ENCODE results near the gene KASH5. TPM values are rescaled to one million over a fixed set of nuclear protein-coding genes. Genes with fewer than 3 reads are reported as not detected.

KASH5 gene
- total and polyA plus RNA-seq, 2 of the 8 experiments (the other 6 are each of a cell fraction or from before 2014, with no cell fraction given) = 0.05 to 0.19 TPM

GRCh38 chr19:49391581-49392399 lies 3.7 kb downstream of the KASH5 start:
- no peaks in the 10 kb centered on the region for H3K36me3 ChIP-seq (ENCODE audit: control insufficient read depth in 2 of 4, insufficient read depth in 4 of 4, low read length in 3 of 4)
- peaks cover 0 to 8% (median 3%) of the 10 kb centered on the region in 4 experiments; a peak in 3 of 7 replicates for H3K4me1 ChIP-seq (replicated peaks in 1 of 4; ENCODE audit: control insufficient read depth in 3 of 4, insufficient read depth in 4 of 4, low read length in 3 of 4)
- FAIRE-seq = peak; percentile 93
- no peaks in the 10 kb centered on the region for H3K79me1 ChIP-seq (ENCODE audit: low read depth, low read length)
- no peaks in the 10 kb centered on the region; the same call in 1 of the 2 replicates for H3K23me2 ChIP-seq (ENCODE audit: low read depth, low read length)
- no peak overlapping the region for H4K8ac ChIP-seq (ENCODE audit: extremely low read depth, insufficient read depth, low read length)
- H3K9me3 ChIP-seq (ENCODE audit: insufficient read depth in 2 of 2, low read depth in 1 of 2, low read length in 1 of 2) = no peaks in the 10 kb centered on the region
- H3K79me2 ChIP-seq (ENCODE audit: control insufficient read depth in 1 of 2, insufficient read depth in 2 of 2, low read length in 2 of 2) = no peaks in the 10 kb centered on the region
- no peaks in the 10 kb centered on the region for H3K27me3 ChIP-seq (replicated peaks in 1 of 4; ENCODE audit: control insufficient read depth in 3 of 4, extremely low read depth in 1 of 4, insufficient read depth in 3 of 4, low read length in 3 of 4)
- no peak overlapping the region for H3K27ac ChIP-seq (ENCODE audit: low read depth, low read length)
- H3K4ac ChIP-seq (replicated peaks; ENCODE audit: insufficient read length, low read depth, low read length) = no peak overlapping the region
- H4K5ac ChIP-seq (ENCODE audit: insufficient read length, low read depth, low read length) = no peak overlapping the region
- no peak overlapping the region for H3K56ac ChIP-seq (replicated peaks; ENCODE audit: insufficient read length, low read depth, low read length)
- H3K18ac ChIP-seq (ENCODE audit: extremely low read depth, low read length) = no peak overlapping the region
- H2BK5ac ChIP-seq (ENCODE audit: low read depth, low read length) = no peak overlapping the region; the same call in 1 of the 2 replicates
- DNase-seq (ENCODE audit: low read depth in 1 of 2, low spot score in 2 of 2) = peak; percentile 62 to 82
- POLR2A ChIA-PET (ENCODE audit: partially characterized antibody) = interaction anchor here (0.6 to 2.0 kb wide), 12 partner anchors 12 to 84 kb away, joined by 3 to 7 read pairs (median 4); no protein-coding TSS in a partner anchor
- CTCF ChIA-PET (ENCODE audit: partially characterized antibody) = interaction anchor here (0.6 to 10.4 kb wide), 24 partner anchors 9 to 152 kb away, joined by 3 to 291 read pairs (median 6); partner anchors contain the start of genes GFY, PTH2 and SLC17A7
- H3K9ac ChIP-seq (replicated peaks in 1 of 4; ENCODE audit: extremely low read depth in 1 of 4, low read depth in 3 of 4, low read length in 3 of 4) = no peak overlapping the region
- H3K14ac ChIP-seq (ENCODE audit: insufficient read length) = no peak overlapping the region
- H3K4me3 ChIP-seq (ENCODE audit: extremely low read depth in 1 of 4, insufficient read depth in 2 of 4, low read depth in 3 of 4, low read length in 4 of 4) = no peak overlapping the region
- no peak overlapping the region for H2BK20ac ChIP-seq (ENCODE audit: low read length)
- H4K91ac ChIP-seq (replicated peaks; ENCODE audit: insufficient read length, low read length) = no peak overlapping the region
- H4K20me1 ChIP-seq (replicated peaks in 1 of 2; ENCODE audit: control insufficient read depth in 1 of 2, insufficient read depth in 2 of 2, low read length in 2 of 2) = no peaks in the 10 kb centered on the region
- H3K4me2 ChIP-seq (ENCODE audit: insufficient read depth in 1 of 2, low read depth in 2 of 2, low read length in 2 of 2) = no peak overlapping the region
- H2AFZ ChIP-seq (ENCODE audit: low read length) = peak overlapping the region; percentile 54; the same call in 1 of the 2 replicates
- H3K23ac ChIP-seq (ENCODE audit: insufficient read length) = no peak overlapping the region
- no peak overlapping the region for H2BK120ac ChIP-seq (replicated peaks; ENCODE audit: low read depth, low read length)
- peak overlapping the region; percentile 100; the same call in 1 of the 2 replicates for H2BK15ac ChIP-seq (ENCODE audit: low read length)
- WGBS, 2 experiments (ENCODE audit: extremely low coverage in 1 of 2, insufficient coverage in 1 of 2, insufficient read length in 1 of 2, insufficient replicate concordance in 2 of 2, low coverage in 1 of 2, low lambda C conversion rate in 2 of 2, missing lambda C conversion rate in 1 of 2) = 53% methylated on average over 14 of the region's 14 CpGs; no CpG with 5 or more reads in 1 of the 2 experiments
- no peak overlapping the region for H2AK5ac ChIP-seq (ENCODE audit: low read depth, low read length)
- no peak overlapping the region; the same call in 1 of the 2 replicates for H2BK12ac ChIP-seq (ENCODE audit: low read depth, low read length)
- TF ChIP-seq RAD21 (IDR thresholded peaks at IDR 0.05 in 1 of 2, conservative IDR thresholded peaks at IDR 0.05 in 1 of 2; ENCODE audit: low read depth in 2 of 2, low read length in 2 of 2) = peak; percentile 99
- TF ChIP-seq JUND (IDR thresholded peaks at IDR 0.05; ENCODE audit: low read length) = 0 out of 2 replicates have a peak, but pooled peaks have one; percentile 35
- peak; percentile 92 to 98 (median 94) for TF ChIP-seq CTCF (IDR thresholded peaks at IDR 0.05; ENCODE audit: control extremely low read depth in 1 of 3, insufficient read depth in 1 of 3, low read depth in 1 of 3, low read length in 3 of 3)
- no peak for TF ChIP-seq CEBPB (IDR thresholded peaks at IDR 0.05; ENCODE audit: low read depth, low read length)
- TF ChIP-seq RNF2 (IDR thresholded peaks at IDR 0.05; ENCODE audit: borderline replicate concordance, low read depth, low read length, missing control alignments, poor library complexity, severe bottlenecking) = no peak
- TF ChIP-seq EZH2 (IDR thresholded peaks at IDR 0.05; ENCODE audit: low read depth, low read length, severe bottlenecking) = no peak
- no peak for TF ChIP-seq SIRT6 (IDR thresholded peaks at IDR 0.05; ENCODE audit: low read length)
- no peak for TF ChIP-seq CBX8 (IDR thresholded peaks at IDR 0.05; ENCODE audit: borderline replicate concordance, low read depth, low read length)
